H1 (cell line): ENCODE data around the gene MCCD1. TPM values are rescaled to one million over a fixed set of nuclear protein-coding genes. Genes with fewer than 3 reads are reported as not detected.

ENCODE experiments used
- BRCA1 ChIP-seq: IDR thresholded peaks from 2 replicates; pipeline ENCODE4 v1.6.1; 2012; ENCODE audit warnings: low read depth, low read length, improper control_type of control experiment
- CBX5 ChIP-seq: fragments of 300-800, 300-1000 bp; sonication (generic); IDR thresholded peaks from 2 replicates; pipeline ENCODE4 v1.7.1; 2016; ENCODE audit warnings: antibody characterized with exemption, low read length, low read depth
- CHD7 ChIP-seq: fragments of 300-600 bp; sonication (generic); IDR thresholded peaks from 2 replicates; pipeline ENCODE4 v1.7.1; 2012; ENCODE audit warnings: low read length, moderate library complexity, mild to moderate bottlenecking, inconsistent platforms; ENCODE audit not compliant: insufficient replicate concordance
- CTCF ChIP-seq, 3 experiments: IDR thresholded peaks; 1 replicate in 2 of 3; 2 replicates in 1 of 3; pipeline versions ENCODE4 v1.5.1 to v1.6.1; 2011; ENCODE audit warnings: low read length in 3 of 3, mild to moderate bottlenecking in 3 of 3, inconsistent platforms in 2 of 3, low read depth in 1 of 3, moderate library complexity in 1 of 3; ENCODE audit not compliant: insufficient read depth in 1 of 3; ENCODE audit errors: control extremely low read depth in 1 of 3
- EGR1 ChIP-seq: IDR thresholded peaks from 2 replicates; pipeline ENCODE4 v1.6.1; 2011; ENCODE audit warnings: low read depth, low read length, borderline replicate concordance
- GTF2F1 ChIP-seq: IDR thresholded peaks from 2 replicates; pipeline ENCODE4 v1.6.1; 2012; ENCODE audit warnings: low read depth, low read length, improper control_type of control experiment, borderline replicate concordance
- KDM5A ChIP-seq: fragments of 200-600 bp; IDR thresholded peaks from 2 replicates; pipeline ENCODE4 v1.7.1; 2012; ENCODE audit warnings: mild to moderate bottlenecking, low read length, inconsistent platforms, mixed read lengths
- POLR2A ChIP-seq, 2 experiments: IDR thresholded peaks; 1 replicate in 1 of 2; 2 replicates in 1 of 2; pipeline ENCODE4 v1.6.1; 2011; ENCODE audit warnings: low read depth in 2 of 2, low read length in 2 of 2, mild to moderate bottlenecking in 2 of 2; ENCODE audit errors: control extremely low read depth in 1 of 2
- SIN3A ChIP-seq, 2 experiments: IDR thresholded peaks in 1 of 2; conservative IDR thresholded peaks in 1 of 2; 2 replicates each; pipeline ENCODE4 v1.6.1; 2011 to 2012; ENCODE audit warnings: low read length in 2 of 2, improper control_type of control experiment in 1 of 2, low read depth in 1 of 2, mild to moderate bottlenecking in 1 of 2
- SRF ChIP-seq: IDR thresholded peaks from 2 replicates; pipeline ENCODE4 v1.6.1; 2011; ENCODE audit warnings: mild to moderate bottlenecking, low read depth, low read length, moderate library complexity
- polyA plus RNA-seq, 7 experiments: library from polyadenylated mRNA; depleted of rRNA in 3 of 7; stranded (reverse) in 5 of 7; unstranded in 2 of 7; fragments of >200 nt in 5 of 7; fragments of 200-250 nt in 2 of 7; gene quantifications; 1 replicate in 5 of 7; 2 replicates in 1 of 7; 4 replicates in 1 of 7; pipeline versions ENCODE4 v1.2.1 to v1.2.3, GENCODE V29; 2011 to 2013; ENCODE audit warnings: missing spikeins in 2 of 7, mixed read lengths in 2 of 7
- total RNA-seq: library from RNA; stranded (reverse); fragmentation: NEBNext Ultra II Directional; extraction: Animal tissue kit (Norgen Biotek cat#: 25700); gene quantifications from 2 replicates; pipeline ENCODE4 v1.2.1, GENCODE V29; 2021

The MCCD1 gene
- total and polyA plus RNA-seq, 2 of the 8 experiments (the other 6 are each of a cell fraction or from before 2014, with no cell fraction given), result not detected

GRCh38 chr6:31543639-31544038 lies 14.9 kb downstream of the MCCD1 start (continued):
- TF ChIP-seq CHD7, result no peak
- TF ChIP-seq CBX5, result no peak
- no peak for TF ChIP-seq EGR1
- TF ChIP-seq SRF, result no peak
- TF ChIP-seq GTF2F1, result no peak
- TF ChIP-seq KDM5A, result no peak
- TF ChIP-seq SIN3A (conservative IDR thresholded peaks at IDR 0.05 in 1 of 2, IDR thresholded peaks at IDR 0.05 in 1 of 2; ENCODE audit: low read depth in 1 of 2, low read length in 2 of 2), result no peak
- no peak for TF ChIP-seq BRCA1
- TF ChIP-seq POLR2A (IDR thresholded peaks at IDR 0.05; ENCODE audit: control extremely low read depth in 1 of 2, low read depth in 2 of 2, low read length in 2 of 2), result no peak
- no peak for TF ChIP-seq CTCF (IDR thresholded peaks at IDR 0.05; ENCODE audit: control extremely low read depth in 1 of 3, insufficient read depth in 1 of 3, low read depth in 1 of 3, low read length in 3 of 3)
- TF ChIP-seq, all 59 proteins: peak for 0
